PC-3 (cell line): ENCODE data around the gene CNNM1. TPM values are rescaled to one million over a fixed set of nuclear protein-coding genes. Genes with fewer than 3 reads are reported as not detected.

Source experiments
- ATAC-seq: fragments of 200-7000 bp; cut with Tn5 transposase; 2 replicates; pipeline ENCODE4 v1.9.1; 2020; ENCODE audit warnings: mild to moderate bottlenecking, moderate library complexity
- BruUV-seq: library from RNA; stranded (reverse); fragments of 400-500 nt; replicated peaks from 2 replicates; lab custom pipeline; 2021; lab: Mats Ljungman, UMichigan
- CTCF ChIA-PET: fragments of 300-600 bp; sonication (Branson Sonifier 250); formaldehyde crosslinking; loops from one replicate; lab custom pipeline; 2022; ENCODE audit warnings: antibody characterized with exemption; lab: Charles Lee
- POLR2A ChIA-PET: fragments of 300-600 bp; sonication (Branson Sonifier 250); formaldehyde crosslinking; loops from one replicate; lab custom pipeline; 2022; ENCODE audit warnings: antibody characterized with exemption; ENCODE audit not compliant: unreplicated experiment; lab: Charles Lee
- DNase-seq: peaks from one replicate; pipeline ENCODE4 v3.0.0-alpha.2; 2015
- H2AFZ ChIP-seq: fragments of 300-600 bp; sonication (generic); 2 replicates; pipeline ENCODE4 v1.6.0; 2016; ENCODE audit warnings: antibody characterized with exemption, low read length
- H3F3A ChIP-seq: fragments of 300-600 bp; sonication (generic); one replicate; pipeline ENCODE4 v1.6.0; 2017; ENCODE audit warnings: antibody characterized with exemption, low read length, control low read depth, mild to moderate bottlenecking; ENCODE audit not compliant: unreplicated experiment
- H3K27ac ChIP-seq: fragments of 300-600 bp; sonication (generic); 2 replicates; pipeline ENCODE4 v1.5.1; 2016; ENCODE audit warnings: mild to moderate bottlenecking, low read length
- H3K27me3 ChIP-seq: fragments of 300-600 bp; sonication (generic); 2 replicates; pipeline ENCODE4 v1.6.1; 2016; ENCODE audit warnings: low read length, mixed read lengths
- H3K36me3 ChIP-seq: fragments of 300-600 bp; sonication (generic); 2 replicates; pipeline ENCODE4 v1.6.1; 2016; ENCODE audit warnings: low read depth, mixed run types, low read length, mixed read lengths
- H3K4me1 ChIP-seq: fragments of 300-600 bp; sonication (generic); 2 replicates; pipeline ENCODE4 v1.5.1; 2016; ENCODE audit warnings: low read length; ENCODE audit not compliant: insufficient read depth
- H3K4me2 ChIP-seq: fragments of 300-600 bp; sonication (generic); 2 replicates; pipeline ENCODE4 v1.6.0; 2016; ENCODE audit warnings: low read length
- H3K4me3 ChIP-seq: fragments of 300-600 bp; sonication (generic); 2 replicates; pipeline ENCODE4 v1.5.1; 2016; ENCODE audit warnings: mild to moderate bottlenecking, low read length, mixed read lengths
- H3K79me2 ChIP-seq: fragments of 300-600 bp; sonication (generic); 2 replicates; pipeline ENCODE4 v1.6.1; 2017; ENCODE audit warnings: low read length, mixed read lengths
- H3K9ac ChIP-seq: fragments of 300-600 bp; sonication (generic); 2 replicates; pipeline ENCODE4 v1.6.0; 2016; ENCODE audit warnings: mild to moderate bottlenecking, low read length
- H3K9me2 ChIP-seq: fragments of 300-600 bp; sonication (generic); replicated peaks from 2 replicates; pipeline ENCODE4 v1.6.1; 2016; ENCODE audit warnings: mixed run types, low read length, mixed read lengths
- H3K9me3 ChIP-seq: fragments of 300-600 bp; sonication (generic); 2 replicates; pipeline ENCODE4 v1.6.1; 2016; ENCODE audit warnings: low read length, mixed read lengths
- H4K20me1 ChIP-seq: fragments of 300-600 bp; sonication (generic); 2 replicates; pipeline ENCODE4 v1.6.1; 2016; ENCODE audit warnings: low read length, mixed read lengths
- EZH2 ChIP-seq: fragments of 300-600 bp; sonication (generic); IDR thresholded peaks from one replicate; pipeline ENCODE4 v1.6.1; 2017; ENCODE audit warnings: antibody characterized with exemption, mild to moderate bottlenecking, low read length; ENCODE audit not compliant: unreplicated experiment
- EZH2phosphoT487 ChIP-seq: fragments of 300-600 bp; sonication (generic); IDR thresholded peaks from 2 replicates; pipeline ENCODE4 v1.6.1; 2018; ENCODE audit warnings: mild to moderate bottlenecking, antibody characterized with exemption, low read length, borderline replicate concordance
- intact Hi-C: fragments of 100-400 bp; cut with micrococcal nuclease; formaldehyde crosslinking; loops from 2 replicates; pipeline ENCODE4 v1.9.0; 2023
- total RNA-seq: library from RNA; depleted of rRNA; stranded (reverse); fragments of >200 nt; gene quantifications from 2 replicates; pipeline ENCODE4 v1.2.3, GENCODE V29; 2014
- TF ChIP-seq, protein P1 (sequence below): fragments of 300-600 bp; sonication (generic); conservative IDR thresholded peaks from 2 replicates; pipeline ENCODE4 v1.5.1; 2017; ENCODE audit warnings: antibody characterized with exemption, low read depth, mild to moderate bottlenecking, low read length

The CNNM1 gene
- total RNA-seq, 1 experiment from 2014 or later: 3.3 TPM

DNA sequence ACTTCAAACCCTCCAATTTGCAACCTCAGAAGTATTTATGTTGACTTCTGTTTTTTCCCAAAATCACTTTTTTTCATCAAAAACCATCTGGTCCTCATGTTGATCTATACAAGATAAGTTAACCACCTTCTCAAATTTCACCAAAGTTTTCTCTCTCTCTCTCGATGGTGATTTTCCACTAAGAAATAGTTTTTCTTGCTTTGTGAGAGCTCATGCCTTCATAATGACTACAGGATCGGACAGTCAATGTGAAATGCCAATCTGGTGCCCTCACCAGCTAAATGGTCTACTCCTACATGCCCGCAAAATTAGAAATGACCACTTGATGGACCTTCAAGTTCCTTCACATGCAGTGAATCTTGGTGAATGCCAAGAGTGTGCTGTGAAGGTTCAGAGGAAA is 40.4 kb downstream of the CNNM1 start:
- Histone ChIP-seq H2AFZ (no peak overlapping the region), H3K9me3 (no peaks in the 10 kb centered on the region), H3K27me3 (no peaks in the 10 kb centered on the region), H3F3A (no peaks in the 10 kb centered on the region), H3K9me2 (no peaks in the 10 kb centered on the region), H3K4me2 (no peak overlapping the region), H3K36me3 (no peaks in the 10 kb centered on the region), H3K4me1 (peaks cover 5% of the 10 kb centered on the region; the same call in 1 of the 2 replicates), H3K9ac (no peak overlapping the region), H3K79me2 (no peaks in the 10 kb centered on the region), H3K4me3 (no peak overlapping the region), H3K27ac (no peak overlapping the region), H4K20me1 (no peaks in the 10 kb centered on the region)
- ChIA-PET CTCF (no interaction called here), POLR2A (no interaction called here)
- intact Hi-C loops: no loop called here
- ATAC-seq: no peak
- no TSS peak for BruUV-seq
- TF ChIP-seq EZH2 (no peak), EZH2phosphoT487 (no peak)
- TF ChIP-seq, protein P1, sequence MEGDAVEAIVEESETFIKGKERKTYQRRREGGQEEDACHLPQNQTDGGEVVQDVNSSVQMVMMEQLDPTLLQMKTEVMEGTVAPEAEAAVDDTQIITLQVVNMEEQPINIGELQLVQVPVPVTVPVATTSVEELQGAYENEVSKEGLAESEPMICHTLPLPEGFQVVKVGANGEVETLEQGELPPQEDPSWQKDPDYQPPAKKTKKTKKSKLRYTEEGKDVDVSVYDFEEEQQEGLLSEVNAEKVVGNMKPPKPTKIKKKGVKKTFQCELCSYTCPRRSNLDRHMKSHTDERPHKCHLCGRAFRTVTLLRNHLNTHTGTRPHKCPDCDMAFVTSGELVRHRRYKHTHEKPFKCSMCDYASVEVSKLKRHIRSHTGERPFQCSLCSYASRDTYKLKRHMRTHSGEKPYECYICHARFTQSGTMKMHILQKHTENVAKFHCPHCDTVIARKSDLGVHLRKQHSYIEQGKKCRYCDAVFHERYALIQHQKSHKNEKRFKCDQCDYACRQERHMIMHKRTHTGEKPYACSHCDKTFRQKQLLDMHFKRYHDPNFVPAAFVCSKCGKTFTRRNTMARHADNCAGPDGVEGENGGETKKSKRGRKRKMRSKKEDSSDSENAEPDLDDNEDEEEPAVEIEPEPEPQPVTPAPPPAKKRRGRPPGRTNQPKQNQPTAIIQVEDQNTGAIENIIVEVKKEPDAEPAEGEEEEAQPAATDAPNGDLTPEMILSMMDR: no peak
- no peak for DNase-seq

DNA sequence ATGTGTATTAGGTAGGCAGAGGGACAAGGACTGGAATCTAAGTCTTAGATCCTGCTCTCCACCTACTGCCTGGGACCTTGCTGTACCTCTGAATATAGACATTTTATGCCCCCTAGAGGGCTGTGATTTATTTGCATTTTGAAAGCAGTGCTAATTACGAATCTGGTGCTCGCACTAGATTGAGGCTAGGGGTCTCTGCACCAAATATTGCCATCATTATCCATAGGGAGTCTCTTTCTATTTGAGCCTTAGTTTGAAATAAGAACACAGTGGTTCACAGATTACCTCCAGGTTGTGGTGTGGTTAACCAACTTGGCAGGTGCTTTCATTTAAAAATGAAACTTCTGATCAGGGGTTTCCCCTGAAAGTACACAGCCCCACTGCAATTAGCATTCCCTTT is 41.8 kb downstream of the CNNM1 start:
- H3K9me2 ChIP-seq: no peaks in the 10 kb centered on the region
- intact Hi-C loops: no loop called here
- no peak overlapping the region for H3K27ac ChIP-seq
- ATAC-seq (no peak), DNase-seq (no peak)
- no peak overlapping the region for H3K9ac ChIP-seq
- H3K4me2 ChIP-seq: no peak overlapping the region
- CTCF ChIA-PET: no interaction called here
- H3K9me3 ChIP-seq: no peaks in the 10 kb centered on the region
- BruUV-seq: no TSS peak
- no peaks in the 10 kb centered on the region for H3F3A ChIP-seq
- no peak overlapping the region for H3K4me3 ChIP-seq
- TF ChIP-seq EZH2phosphoT487 (no peak), EZH2 (no peak)
- TF ChIP-seq, protein P1: no peak
- H3K4me1 ChIP-seq: peaks cover 17% of the 10 kb centered on the region
- H2AFZ ChIP-seq: no peak overlapping the region
- no peaks in the 10 kb centered on the region for H3K27me3 ChIP-seq
- no peaks in the 10 kb centered on the region for H3K36me3 ChIP-seq
- POLR2A ChIA-PET: no interaction called here
- H4K20me1 ChIP-seq: no peaks in the 10 kb centered on the region
- no peaks in the 10 kb centered on the region for H3K79me2 ChIP-seq

DNA sequence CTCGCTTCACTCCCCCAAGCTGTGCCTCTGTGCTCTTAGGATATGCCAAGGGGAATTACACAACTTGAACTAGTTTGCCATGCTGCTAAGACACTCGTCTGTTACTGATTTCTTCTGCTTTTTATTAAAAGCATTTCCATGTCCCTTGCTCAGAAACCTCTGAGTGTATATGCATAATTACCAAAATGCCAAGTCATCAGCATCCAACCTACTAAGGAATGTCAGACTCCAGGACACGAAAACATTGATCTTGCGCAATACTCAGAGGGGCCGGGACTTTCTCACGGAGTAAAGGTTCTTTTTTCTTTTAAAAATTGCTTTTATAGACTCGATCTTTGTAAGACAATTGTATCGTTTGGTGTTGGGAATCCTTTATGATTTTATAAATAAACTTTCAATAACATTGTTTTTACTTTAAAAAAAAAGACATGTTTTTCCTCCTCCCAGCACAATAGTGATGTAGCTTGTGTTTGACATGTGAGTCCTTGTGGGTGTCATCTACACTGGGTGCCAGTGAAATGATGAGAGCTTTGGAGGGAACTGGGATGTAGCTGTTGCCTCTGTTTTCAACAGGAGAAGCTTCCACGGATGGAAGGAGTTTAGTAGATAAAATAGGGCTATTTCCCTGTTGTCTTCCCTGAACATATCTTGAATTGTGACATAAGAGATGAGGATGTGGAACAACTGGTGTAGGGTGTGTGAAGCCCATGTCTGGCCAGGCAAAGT is 43.6 kb downstream of the CNNM1 start:
- no peak overlapping the region for H3K4me2 ChIP-seq

More for the DNA sequence above, 43.6 kb downstream of the CNNM1 start:
- DNase-seq: no peak
- Histone ChIP-seq H3F3A (no peaks in the 10 kb centered on the region), H3K9ac (no peak overlapping the region), H3K36me3 (no peaks in the 10 kb centered on the region), H3K79me2 (no peaks in the 10 kb centered on the region), H4K20me1 (no peaks in the 10 kb centered on the region), H3K9me3 (no peaks in the 10 kb centered on the region), H3K27me3 (no peaks in the 10 kb centered on the region), H3K9me2 (no peaks in the 10 kb centered on the region), H2AFZ (no peak overlapping the region), H3K27ac (no peak overlapping the region), H3K4me1 (peaks cover 17% of the 10 kb centered on the region), H3K4me3 (no peak overlapping the region)
- CTCF ChIA-PET: no interaction called here
- intact Hi-C loops: no loop called here
- no peak for ATAC-seq
- TF ChIP-seq EZH2phosphoT487: no peak
- TF ChIP-seq, protein P1: no peak
- TF ChIP-seq EZH2: no peak
- no TSS peak for BruUV-seq
- POLR2A ChIA-PET: no interaction called here
